OCI-LY1 (cell line): ENCODE data around the gene COMMD8.

ENCODE experiments used
- CTCF ChIP-seq: fragments of 200-600 bp; sonication (generic), shearing (Covaris generic); IDR thresholded peaks from 2 replicates; pipeline ENCODE4 v1.5.1; 2017; ENCODE audit warnings: mild to moderate bottlenecking, antibody characterized with exemption, low read length, moderate library complexity, mixed read lengths
- EZH2 ChIP-seq: fragments of 200-600 bp; sonication (generic), shearing (Covaris generic); IDR thresholded peaks from 2 replicates; pipeline ENCODE4 v1.8.0; 2017; ENCODE audit warnings: borderline replicate concordance, mixed run types, mild to moderate bottlenecking, antibody characterized with exemption, low read length, moderate library complexity, mixed read lengths

DNA sequence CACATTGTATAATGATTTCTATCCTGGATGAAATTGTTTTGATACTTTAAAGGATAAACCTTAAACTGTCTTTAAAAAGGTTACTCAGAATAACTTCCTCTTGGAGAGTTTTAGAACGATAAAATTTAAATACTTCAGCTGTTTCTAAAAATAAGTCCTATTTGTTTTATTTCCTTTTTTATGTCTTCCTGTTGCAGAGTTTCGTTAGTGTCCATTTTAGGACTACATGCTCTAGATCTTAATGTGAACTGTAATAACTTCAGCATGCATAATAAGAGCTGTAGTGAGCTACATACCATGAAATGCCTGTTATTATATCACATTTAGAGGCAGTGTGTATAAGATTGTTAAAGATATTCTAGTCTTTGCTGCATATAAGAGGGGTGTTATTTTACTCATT is 36.2 kb upstream of the COMMD8 start:
- no peak for TF ChIP-seq EZH2
- no peak for TF ChIP-seq CTCF
